NCI-H69 (cell line): ENCODE measurements around the gene RALGAPA2.
A peak's percentile ranks its signal among the peaks of the same experiment; 100 is the strongest.

Experiments used
- DNase-seq: peaks from one replicate; lab custom pipeline; 2025; lab: John Stamatoyannopoulos, UW

The RALGAPA2 gene

DNA sequence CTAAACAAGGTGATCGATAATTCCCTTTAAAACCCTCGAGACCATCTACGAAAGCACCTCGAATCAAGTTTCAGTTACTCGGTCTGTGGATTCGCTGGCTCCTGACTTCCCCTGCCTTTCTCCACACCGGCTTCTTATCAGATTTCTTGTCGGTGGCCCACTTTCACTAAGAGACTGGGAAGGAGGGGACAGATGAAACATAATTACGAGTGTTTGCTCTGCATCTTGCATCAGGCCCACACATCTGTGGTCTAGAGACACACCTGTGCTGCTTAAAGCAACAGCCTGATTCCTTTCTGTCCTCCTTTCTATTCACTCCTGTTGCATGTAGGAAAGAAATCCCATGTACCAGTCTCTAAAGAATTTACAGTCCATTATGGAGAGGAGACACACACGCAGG lies 306.8 kb downstream of the RALGAPA2 start:
- peak; percentile 88 for DNase-seq

DNA sequence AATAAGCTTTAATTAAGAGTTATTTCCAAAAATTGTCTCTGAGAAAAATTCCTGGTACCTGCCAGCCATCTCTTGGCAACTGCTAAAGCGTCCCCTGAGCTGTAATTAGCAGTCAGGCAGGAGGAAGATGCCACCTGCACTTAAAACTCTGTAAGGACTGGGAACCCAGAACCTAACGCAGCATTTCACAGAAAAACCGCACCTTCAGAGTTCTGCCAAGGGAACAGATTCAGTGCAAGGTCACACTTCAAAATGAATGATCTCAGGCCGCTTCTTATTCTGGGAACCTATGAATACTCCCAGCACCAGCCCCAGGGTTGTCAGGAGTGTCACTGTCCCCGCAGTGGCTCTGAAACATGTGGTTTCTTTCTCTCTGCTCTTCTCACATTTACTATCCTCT lies 307.8 kb downstream of the RALGAPA2 start:
- DNase-seq: peak; percentile 50

GRCh38 chr20:20401991-20402390 lies 310.5 kb downstream of the RALGAPA2 start:
- DNase-seq: no peak

GRCh38 chr20:20399531-20400500 lies 312.6 kb downstream of the RALGAPA2 start:
- DNase-seq: no peak

DNA sequence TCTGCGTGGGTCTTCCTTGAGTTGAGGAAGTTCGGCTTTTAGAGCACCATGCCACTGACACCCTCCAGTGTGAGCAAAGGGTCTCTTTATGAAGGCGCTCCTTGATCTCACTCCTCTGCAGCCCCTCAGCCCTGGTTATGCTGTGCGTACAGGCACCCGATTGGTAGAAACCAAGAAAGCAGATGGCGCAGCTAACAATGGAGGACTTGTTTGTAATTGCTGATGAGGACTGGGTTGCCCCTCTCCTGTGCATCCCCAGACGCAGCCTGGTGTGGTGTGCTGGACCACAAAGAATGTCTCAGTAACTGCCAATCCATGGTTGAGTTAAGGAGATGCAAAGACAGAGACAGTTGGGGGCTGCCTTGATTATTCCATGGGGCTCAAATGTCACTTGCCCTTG lies 314.3 kb downstream of the RALGAPA2 start:
- no peak for DNase-seq

GRCh38 chr20:20396794-20397193 lies 315.6 kb downstream of the RALGAPA2 start:
- peak; percentile 58 for DNase-seq

- DNase-seq: peak; percentile 91
Observed at GRCh38 chr20:20395903-20396568, 316.4 kb downstream of the RALGAPA2 start.

DNA sequence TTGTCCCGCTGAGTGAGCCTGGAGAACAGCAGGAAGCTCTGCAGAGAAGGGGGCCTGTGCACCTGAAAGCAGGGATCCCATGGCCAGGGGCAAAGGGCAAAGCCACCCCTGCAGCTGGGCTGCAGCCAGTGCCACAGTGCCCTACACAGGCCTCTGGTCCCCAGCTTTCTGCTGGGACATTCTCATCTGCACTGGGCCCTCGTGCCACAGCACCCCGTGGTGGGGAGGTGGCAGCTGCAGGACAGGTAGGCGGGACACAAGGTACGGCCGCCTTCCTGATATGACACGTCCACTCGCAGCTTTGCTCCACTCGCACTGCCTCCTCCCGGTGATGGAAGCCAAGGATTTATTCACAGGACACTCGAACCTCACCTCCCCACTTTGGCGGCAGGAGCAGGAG lies 317.4 kb downstream of the RALGAPA2 start:
- no peak for DNase-seq

GRCh38 chr20:20393207-20394120 lies 319.0 kb downstream of the RALGAPA2 start:
- peak; percentile 62 for DNase-seq

DNA sequence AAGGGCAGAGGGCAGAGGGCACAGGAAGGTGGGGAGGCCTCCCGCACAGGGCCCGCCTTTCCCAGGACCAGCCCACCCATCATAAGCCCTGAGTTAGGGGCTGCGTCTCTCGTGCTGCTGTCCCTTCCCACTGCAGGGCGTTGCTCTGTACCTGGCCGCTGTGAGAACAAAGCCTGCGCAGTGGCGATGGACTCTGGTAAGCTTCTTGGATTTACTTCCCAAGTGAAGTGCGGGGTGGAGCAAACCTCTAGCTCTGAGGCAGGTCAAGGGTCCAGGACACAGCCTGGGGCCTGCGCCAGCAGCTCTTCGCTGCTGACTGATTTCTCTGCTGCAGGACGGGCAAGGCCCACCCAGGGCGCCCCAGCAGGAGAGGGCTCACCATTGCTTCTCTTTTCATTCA lies 320.7 kb downstream of the RALGAPA2 start:
- no peak for DNase-seq

DNA sequence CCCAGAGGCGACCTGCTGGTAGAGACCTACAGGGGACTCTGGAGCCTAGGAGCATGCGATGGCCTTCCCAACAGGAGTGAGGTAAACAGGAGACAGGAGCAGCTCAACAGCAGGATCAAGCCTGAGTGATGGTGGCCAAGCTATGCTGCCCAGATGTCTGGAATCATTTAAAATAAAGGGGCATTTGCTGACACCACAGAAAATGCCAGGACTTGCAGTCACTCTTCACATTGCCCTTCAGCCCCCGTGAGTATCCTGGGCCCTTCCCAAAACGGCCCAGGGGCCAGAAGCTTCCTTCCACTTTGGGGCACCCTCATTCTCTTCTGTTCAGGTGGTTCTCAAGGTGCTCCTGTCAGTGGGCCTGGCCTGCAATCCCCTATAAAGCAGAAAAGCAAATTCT lies 321.3 kb downstream of the RALGAPA2 start:
- no peak for DNase-seq

- DNase-seq: no peak
Observed at GRCh38 chr20:20390393-20390792, 322.1 kb downstream of the RALGAPA2 start.

DNA sequence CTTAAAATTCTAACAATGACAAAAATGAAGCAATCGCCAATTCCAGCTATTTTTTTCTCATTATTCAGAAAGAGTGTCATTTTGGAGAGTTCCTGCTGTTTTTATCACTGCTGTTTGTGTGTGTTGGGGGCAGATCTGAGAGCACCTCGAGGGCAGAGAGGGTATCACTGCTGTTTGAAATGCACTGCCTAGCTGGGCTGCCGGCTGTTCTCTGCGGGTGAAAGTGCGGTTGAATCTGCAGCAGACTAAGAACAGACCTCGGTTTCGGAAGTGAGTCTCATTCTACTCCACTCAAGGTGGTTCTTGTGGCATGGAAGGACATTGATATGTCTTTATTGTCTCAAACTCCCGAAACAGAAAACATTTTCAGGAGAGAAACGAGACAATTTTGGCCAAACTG lies 326.3 kb downstream of the RALGAPA2 start:
- no peak for DNase-seq

GRCh38 chr20:20375862-20376261 lies 336.6 kb downstream of the RALGAPA2 start:
- peak; percentile 98 for DNase-seq

DNA sequence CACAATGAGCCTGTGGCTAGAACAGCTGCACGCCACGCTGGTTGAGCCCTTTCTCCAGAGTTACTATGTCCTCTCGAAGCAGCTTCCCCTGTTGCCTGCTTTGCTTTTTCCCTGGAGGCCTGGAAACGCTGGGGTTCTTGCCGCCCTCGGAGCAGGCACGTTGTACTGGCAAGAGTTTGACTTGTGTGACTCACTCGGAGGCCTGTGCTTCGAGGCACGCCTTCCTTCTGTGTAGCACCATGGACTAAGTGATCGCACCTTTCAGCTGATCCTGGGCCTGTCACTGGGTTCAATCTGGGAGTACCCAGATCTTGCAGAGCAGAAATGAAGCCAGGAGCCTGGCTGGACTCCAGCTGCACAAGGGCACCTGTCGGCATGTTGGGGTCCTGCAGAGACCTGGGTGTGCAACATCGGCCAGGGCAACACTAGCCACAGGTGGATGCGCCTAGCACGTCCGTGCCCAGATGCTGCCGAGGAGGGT lies 339.3 kb downstream of the RALGAPA2 start:
- DNase-seq: peak; percentile 93

GRCh38 chr20:20371681-20372080 lies 340.8 kb downstream of the RALGAPA2 start:
- peak; percentile 80 for DNase-seq

GRCh38 chr20:20371083-20371482 lies 341.4 kb downstream of the RALGAPA2 start:
- peak; percentile 77 for DNase-seq

DNA sequence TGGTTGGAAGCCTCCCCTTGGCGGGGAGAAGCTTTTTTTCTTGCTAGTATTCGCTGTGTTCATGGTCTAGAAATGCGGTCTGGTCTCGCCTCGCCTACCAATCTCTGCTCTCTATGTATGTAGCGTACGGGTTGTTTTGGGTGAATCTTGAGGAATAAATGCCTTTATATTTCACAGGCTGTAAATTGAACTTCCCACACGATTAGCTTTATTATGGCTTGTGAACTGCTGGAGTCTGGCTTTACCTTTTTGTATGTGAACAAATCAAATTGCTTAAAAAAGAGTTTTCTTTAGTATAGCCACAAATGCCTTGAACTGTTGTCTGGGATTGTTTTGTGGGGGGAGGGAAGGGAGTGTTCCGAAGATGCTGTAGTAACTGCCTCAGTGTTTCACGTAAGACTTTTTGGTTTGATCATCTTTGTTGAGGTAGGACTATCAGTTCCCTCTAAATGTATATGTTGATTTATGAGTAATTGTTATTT lies 342.3 kb downstream of the RALGAPA2 start:
- DNase-seq: peak; percentile 80

DNA sequence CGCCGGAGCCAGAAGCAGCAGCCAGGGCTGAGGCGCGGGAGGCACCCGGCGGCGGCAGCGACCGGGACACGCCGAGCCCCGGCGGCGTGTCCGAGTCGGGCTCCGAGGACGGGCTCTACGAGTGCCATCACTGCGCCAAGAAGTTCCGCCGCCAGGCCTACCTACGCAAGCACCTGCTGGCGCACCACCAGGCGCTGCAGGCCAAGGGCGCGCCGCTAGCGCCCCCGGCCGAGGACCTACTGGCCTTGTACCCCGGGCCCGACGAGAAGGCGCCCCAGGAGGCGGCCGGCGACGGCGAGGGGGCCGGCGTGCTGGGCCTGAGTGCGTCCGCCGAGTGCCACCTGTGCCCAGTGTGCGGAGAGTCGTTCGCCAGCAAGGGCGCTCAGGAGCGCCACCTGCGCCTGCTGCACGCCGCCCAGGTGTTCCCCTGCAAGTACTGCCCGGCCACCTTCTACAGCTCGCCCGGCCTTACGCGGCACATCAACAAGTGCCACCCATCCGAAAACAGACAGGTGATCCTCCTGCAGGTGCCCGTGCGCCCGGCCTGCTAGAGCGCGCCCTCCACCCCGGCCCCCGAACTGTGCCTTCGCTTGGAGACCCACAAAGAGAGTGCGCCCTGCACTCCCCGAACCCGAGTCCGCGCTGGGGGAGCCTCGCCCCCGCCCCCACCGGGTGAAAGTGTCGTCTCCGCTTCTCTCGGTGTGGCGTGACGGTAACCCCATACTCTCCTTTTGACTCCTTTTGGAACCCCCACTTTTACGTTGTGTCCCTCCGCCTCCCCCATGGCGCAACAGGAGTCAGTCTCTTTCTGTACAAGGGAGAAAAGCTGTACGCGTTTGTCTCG lies 343.0 kb downstream of the RALGAPA2 start:
- DNase-seq: peak; percentile 90

- DNase-seq: peak; percentile 98
Observed at GRCh38 chr20:20368418-20369249, 343.8 kb downstream of the RALGAPA2 start.
